GM23338 (cell line): ENCODE results near the gene NLRP6. TPM values are rescaled to one million over a fixed set of nuclear protein-coding genes. Genes with fewer than 3 reads are reported as not detected.
A peak's percentile ranks its signal among the peaks of the same experiment; 100 is the strongest.

Source experiments
- ATAC-seq: fragments of 200-7000 bp; cut with Tn5 transposase; 3 replicates; pipeline ENCODE4 v1.9.1; 2020
- DNase-seq: peaks from one replicate; pipeline ENCODE4 v3.0.0-alpha.2; 2015; ENCODE audit warnings: low spot score
- H2AFZ ChIP-seq: fragments of 200-600 bp; sonication (generic); 2 replicates; pipeline ENCODE4 v1.8.0; 2016; ENCODE audit warnings: antibody characterized with exemption, mild to moderate bottlenecking, moderate library complexity
- H3F3A ChIP-seq: fragments of 200-600 bp; sonication (generic); replicated peaks from 2 replicates; pipeline ENCODE4 v1.8.0; 2017; ENCODE audit warnings: antibody characterized with exemption, mixed run types, low read depth
- H3K27ac ChIP-seq: fragments of 200-600 bp; sonication (generic); 2 replicates; pipeline ENCODE4 v1.6.1; 2016; ENCODE audit warnings: low read depth
- H3K27me3 ChIP-seq: fragments of 200-600 bp; sonication (generic); 2 replicates; pipeline ENCODE4 v1.8.0; 2016; ENCODE audit warnings: mild to moderate bottlenecking, mixed run types, moderate library complexity; ENCODE audit not compliant: insufficient read depth
- H3K36me3 ChIP-seq: fragments of 200-600 bp; sonication (generic); 2 replicates; pipeline ENCODE4 v1.8.0; 2016; ENCODE audit warnings: mild to moderate bottlenecking; ENCODE audit not compliant: insufficient read depth
- H3K4me1 ChIP-seq: fragments of 200-600 bp; sonication (generic); 2 replicates; pipeline ENCODE4 v1.8.0; 2016; ENCODE audit warnings: mild to moderate bottlenecking, moderate library complexity; ENCODE audit not compliant: insufficient read depth
- H3K4me2 ChIP-seq: fragments of 200-600 bp; sonication (generic); 2 replicates; pipeline ENCODE4 v1.7.1; 2017; ENCODE audit warnings: mixed run types
- H3K4me3 ChIP-seq: fragments of 200-600 bp; sonication (generic); 2 replicates; pipeline ENCODE4 v1.6.1; 2016; ENCODE audit warnings: mixed run types
- H3K79me2 ChIP-seq: fragments of 200-600 bp; sonication (generic); replicated peaks from 2 replicates; pipeline ENCODE4 v1.8.0; 2017; ENCODE audit warnings: mild to moderate bottlenecking; ENCODE audit not compliant: insufficient read depth
- H3K9me2 ChIP-seq: fragments of 200-600 bp; sonication (generic); 2 replicates; pipeline ENCODE4 v1.8.0; 2017; ENCODE audit not compliant: insufficient read depth
- H4K20me1 ChIP-seq: fragments of 200-600 bp; sonication (generic); replicated peaks from 2 replicates; pipeline ENCODE4 v1.8.0; 2017; ENCODE audit warnings: mild to moderate bottlenecking; ENCODE audit not compliant: insufficient read depth
- H3K27ac Mint-ChIP-seq: 2 replicates; pipeline ENCODE4 v1.8.0; 2020; ENCODE audit warnings: inconsistent platforms, mild to moderate bottlenecking, moderate library complexity, mixed read lengths
- H3K27me3 Mint-ChIP-seq: 3 replicates; pipeline ENCODE4 v1.8.0; 2022; ENCODE audit warnings: low read depth, mild to moderate bottlenecking, moderate library complexity, mixed read lengths, inconsistent platforms; ENCODE audit not compliant: insufficient read depth, poor library complexity
- H3K36me3 Mint-ChIP-seq: 3 replicates; pipeline ENCODE4 v1.8.0; 2021; ENCODE audit warnings: low read depth, mild to moderate bottlenecking, inconsistent platforms, moderate library complexity, mixed read lengths
- H3K4me1 Mint-ChIP-seq: 3 replicates; pipeline ENCODE4 v1.8.0; 2020; ENCODE audit warnings: mild to moderate bottlenecking, inconsistent platforms, mixed read lengths
- H3K4me3 Mint-ChIP-seq: 3 replicates; pipeline ENCODE4 v1.8.0; 2021; ENCODE audit warnings: moderate library complexity, mild to moderate bottlenecking, inconsistent platforms, mixed read lengths
- H3K9me3 Mint-ChIP-seq: 3 replicates; pipeline ENCODE4 v1.8.0; 2020; ENCODE audit warnings: moderate library complexity, mild to moderate bottlenecking, inconsistent platforms, mixed read lengths
- CREB1 ChIP-seq: fragments of 250-450 bp; sonication (Bioruptor Pico); IDR thresholded peaks from 2 replicates; pipeline ENCODE4 v1.5.0; 2020; ENCODE audit warnings: low read depth, mild to moderate bottlenecking, moderate library complexity
- EZH2 ChIP-seq: fragments of 200-600 bp; sonication (generic); IDR thresholded peaks from one replicate; pipeline ENCODE4 v1.8.0; 2017; ENCODE audit warnings: antibody characterized with exemption, mild to moderate bottlenecking, low read depth; ENCODE audit not compliant: unreplicated experiment
- EZH2phosphoT487 ChIP-seq: fragments of 200-600 bp; sonication (generic); IDR thresholded peaks from one replicate; pipeline ENCODE4 v1.8.1; 2018; ENCODE audit warnings: antibody characterized with exemption; ENCODE audit not compliant: unreplicated experiment
- JUNB ChIP-seq: IDR thresholded peaks from one replicate; pipeline ENCODE4 v1.6.1; 2016; ENCODE audit warnings: antibody characterized with exemption; ENCODE audit not compliant: unreplicated experiment
- NANOG ChIP-seq: IDR thresholded peaks from 2 replicates; pipeline ENCODE4 v1.6.1; 2016; ENCODE audit warnings: antibody characterized with exemption, borderline replicate concordance
- POLR2AphosphoS5 ChIP-seq: IDR thresholded peaks from 2 replicates; pipeline ENCODE4 v1.6.1; 2016; ENCODE audit warnings: antibody characterized with exemption, low read depth
- ZNF331 ChIP-seq: fragments of 250-450 bp; sonication (Bioruptor Pico); IDR thresholded peaks from 2 replicates; pipeline ENCODE4 v1.5.0; 2020; ENCODE audit warnings: low read depth, mild to moderate bottlenecking, moderate library complexity
- polyA plus RNA-seq: library from polyadenylated mRNA; unstranded; fragments of >200 nt; fragmentation: Nextera tagmentation; extraction: Ambion mirVana; gene quantifications from 2 replicates; pipeline ENCODE4 v1.2.1, GENCODE V29; 2016
- total RNA-seq: library from RNA; depleted of rRNA; stranded (reverse); fragments of >200 nt; shearing (Covaris generic); gene quantifications from 2 replicates; pipeline ENCODE4 v1.2.3, GENCODE V29; 2014
- TF ChIP-seq, protein P1 (sequence below): IDR thresholded peaks from one replicate; pipeline ENCODE4 v1.6.1; 2018; ENCODE audit warnings: antibody characterized with exemption; ENCODE audit not compliant: unreplicated experiment
- TF ChIP-seq, protein P2 (sequence below): IDR thresholded peaks from 2 replicates; pipeline ENCODE4 v1.6.1; 2016; ENCODE audit warnings: antibody characterized with exemption
- TF ChIP-seq, protein P3 (sequence below), 2 experiments: fragments of 200-600 bp in 1 of 2; sonication (generic) in 1 of 2; conservative IDR thresholded peaks; 2 replicates each; pipeline versions ENCODE4 v1.5.1 to v1.6.1; 2016 to 2017; ENCODE audit warnings: antibody characterized with exemption in 2 of 2, low read depth in 2 of 2, mild to moderate bottlenecking in 2 of 2, moderate library complexity in 1 of 2

NLRP6 gene
- total and polyA plus RNA-seq, 2 experiments from 2014 or later: 0.15 to 0.73 TPM

DNA sequence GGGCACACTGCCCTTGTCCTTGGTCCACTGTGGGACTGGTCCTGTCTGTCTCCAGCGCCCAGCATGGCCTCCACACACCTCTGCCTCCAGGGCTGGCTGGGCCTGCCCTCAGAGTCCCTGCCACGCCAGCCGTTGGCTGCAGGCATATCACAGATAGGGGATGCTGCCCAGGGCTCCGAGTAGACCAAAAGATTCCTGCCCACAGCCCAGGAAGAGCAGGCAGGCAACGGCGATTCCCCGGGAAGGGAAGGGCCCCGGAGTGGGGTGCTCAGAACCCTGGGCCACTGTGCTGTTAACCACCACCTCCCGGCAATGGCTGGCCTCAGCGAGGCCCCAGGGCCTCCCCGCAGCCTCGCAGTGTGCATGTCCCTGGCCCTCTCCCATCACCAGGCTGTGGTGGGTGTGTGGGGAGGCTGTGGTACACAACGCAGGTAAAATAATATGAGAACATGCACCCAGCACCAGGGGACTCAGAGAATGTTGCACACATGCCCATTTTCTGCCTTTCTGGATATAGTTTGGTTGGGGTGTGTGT lies 18.9 kb downstream of the NLRP6 start:
- Mint-ChIP-seq H3K27ac (peak overlapping the region; percentile 61; the same call in 1 of the 2 replicates), H3K9me3 (no peaks in the 10 kb centered on the region), H3K4me3 (no peak overlapping the region), H3K36me3 (peaks cover 4% of the 10 kb centered on the region; the same call in 1 of the 3 replicates), H3K27me3 (peaks cover 8% of the 10 kb centered on the region), H3K4me1 (peaks cover 23% of the 10 kb centered on the region)
- TF ChIP-seq EZH2phosphoT487: no peak
- TF ChIP-seq, protein P1, sequence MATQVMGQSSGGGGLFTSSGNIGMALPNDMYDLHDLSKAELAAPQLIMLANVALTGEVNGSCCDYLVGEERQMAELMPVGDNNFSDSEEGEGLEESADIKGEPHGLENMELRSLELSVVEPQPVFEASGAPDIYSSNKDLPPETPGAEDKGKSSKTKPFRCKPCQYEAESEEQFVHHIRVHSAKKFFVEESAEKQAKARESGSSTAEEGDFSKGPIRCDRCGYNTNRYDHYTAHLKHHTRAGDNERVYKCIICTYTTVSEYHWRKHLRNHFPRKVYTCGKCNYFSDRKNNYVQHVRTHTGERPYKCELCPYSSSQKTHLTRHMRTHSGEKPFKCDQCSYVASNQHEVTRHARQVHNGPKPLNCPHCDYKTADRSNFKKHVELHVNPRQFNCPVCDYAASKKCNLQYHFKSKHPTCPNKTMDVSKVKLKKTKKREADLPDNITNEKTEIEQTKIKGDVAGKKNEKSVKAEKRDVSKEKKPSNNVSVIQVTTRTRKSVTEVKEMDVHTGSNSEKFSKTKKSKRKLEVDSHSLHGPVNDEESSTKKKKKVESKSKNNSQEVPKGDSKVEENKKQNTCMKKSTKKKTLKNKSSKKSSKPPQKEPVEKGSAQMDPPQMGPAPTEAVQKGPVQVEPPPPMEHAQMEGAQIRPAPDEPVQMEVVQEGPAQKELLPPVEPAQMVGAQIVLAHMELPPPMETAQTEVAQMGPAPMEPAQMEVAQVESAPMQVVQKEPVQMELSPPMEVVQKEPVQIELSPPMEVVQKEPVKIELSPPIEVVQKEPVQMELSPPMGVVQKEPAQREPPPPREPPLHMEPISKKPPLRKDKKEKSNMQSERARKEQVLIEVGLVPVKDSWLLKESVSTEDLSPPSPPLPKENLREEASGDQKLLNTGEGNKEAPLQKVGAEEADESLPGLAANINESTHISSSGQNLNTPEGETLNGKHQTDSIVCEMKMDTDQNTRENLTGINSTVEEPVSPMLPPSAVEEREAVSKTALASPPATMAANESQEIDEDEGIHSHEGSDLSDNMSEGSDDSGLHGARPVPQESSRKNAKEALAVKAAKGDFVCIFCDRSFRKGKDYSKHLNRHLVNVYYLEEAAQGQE: no peak
- TF ChIP-seq, protein P2, sequence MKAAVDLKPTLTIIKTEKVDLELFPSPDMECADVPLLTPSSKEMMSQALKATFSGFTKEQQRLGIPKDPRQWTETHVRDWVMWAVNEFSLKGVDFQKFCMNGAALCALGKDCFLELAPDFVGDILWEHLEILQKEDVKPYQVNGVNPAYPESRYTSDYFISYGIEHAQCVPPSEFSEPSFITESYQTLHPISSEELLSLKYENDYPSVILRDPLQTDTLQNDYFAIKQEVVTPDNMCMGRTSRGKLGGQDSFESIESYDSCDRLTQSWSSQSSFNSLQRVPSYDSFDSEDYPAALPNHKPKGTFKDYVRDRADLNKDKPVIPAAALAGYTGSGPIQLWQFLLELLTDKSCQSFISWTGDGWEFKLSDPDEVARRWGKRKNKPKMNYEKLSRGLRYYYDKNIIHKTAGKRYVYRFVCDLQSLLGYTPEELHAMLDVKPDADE: no peak
- Histone ChIP-seq H3K9me2 (no peaks in the 10 kb centered on the region), H2AFZ (no peak overlapping the region), H3K4me2 (no peak overlapping the region), H3F3A (0 out of 2 replicates have a peak, but pooled peaks cover 8% of the 10 kb centered on the region), H3K4me1 (peaks cover 22% of the 10 kb centered on the region), H3K4me3 (no peak overlapping the region), H3K27ac (no peak overlapping the region), H3K79me2 (no peaks in the 10 kb centered on the region), H4K20me1 (no peaks in the 10 kb centered on the region), H3K27me3 (no peaks in the 10 kb centered on the region), H3K36me3 (no peaks in the 10 kb centered on the region)
- ATAC-seq: no peak
- no peak for DNase-seq

DNA sequence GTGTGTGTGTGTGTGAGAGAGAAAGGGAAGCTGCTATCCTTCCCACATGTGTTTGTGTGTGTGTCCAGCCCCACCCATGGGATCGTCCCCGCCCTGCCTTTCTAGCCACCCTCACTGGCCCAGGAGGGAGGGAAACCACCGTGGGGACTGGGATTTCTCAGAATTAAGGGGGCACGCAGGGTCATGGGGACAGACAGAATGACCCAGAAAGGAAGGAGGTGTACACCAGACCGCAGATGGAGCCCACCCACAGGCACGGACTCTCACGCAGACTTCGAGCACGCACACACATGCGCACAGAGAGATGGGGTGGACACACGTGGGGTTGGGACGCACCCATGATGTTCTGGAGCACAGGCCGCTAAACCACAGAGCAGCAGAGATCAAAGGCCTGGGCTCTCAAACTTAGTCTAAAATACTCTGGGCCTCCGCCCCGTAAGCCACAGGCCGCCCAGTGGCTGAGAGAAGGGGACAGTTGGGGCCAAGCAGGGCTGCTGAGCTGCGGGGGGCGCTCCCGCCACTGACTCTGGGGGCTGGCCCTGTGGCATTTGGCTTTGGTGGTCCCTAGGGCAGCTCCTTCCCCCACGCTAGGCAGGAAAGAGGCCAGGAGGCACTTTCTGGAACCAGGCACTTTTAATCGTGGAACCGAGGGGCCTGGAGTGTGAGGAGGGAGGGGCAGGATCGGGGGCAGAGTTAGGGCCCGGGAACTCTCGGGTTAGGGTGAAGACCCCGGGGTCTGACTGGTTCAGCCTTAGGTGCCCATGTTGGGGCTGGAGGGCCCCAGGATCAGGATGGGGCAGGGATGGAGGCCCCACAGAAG lies 19.6 kb downstream of the NLRP6 start:
- Mint-ChIP-seq H3K27ac (peak overlapping the region; percentile 61), H3K36me3 (peaks cover 8% of the 10 kb centered on the region; the same call in 2 of the 3 replicates), H3K9me3 (peaks cover under 1% of the 10 kb centered on the region; the same call in 2 of the 3 replicates), H3K4me1 (peaks cover 28% of the 10 kb centered on the region), H3K27me3 (peaks cover 14% of the 10 kb centered on the region), H3K4me3 (no peak overlapping the region)
- Histone ChIP-seq H3K4me3 (no peak overlapping the region), H3K27ac (no peak overlapping the region), H3K79me2 (no peaks in the 10 kb centered on the region), H4K20me1 (no peaks in the 10 kb centered on the region), H3F3A (0 out of 2 replicates have a peak, but pooled peaks cover 8% of the 10 kb centered on the region), H3K4me2 (no peak overlapping the region), H3K9me2 (no peaks in the 10 kb centered on the region), H2AFZ (no peak overlapping the region), H3K36me3 (no peaks in the 10 kb centered on the region), H3K4me1 (peaks cover 28% of the 10 kb centered on the region), H3K27me3 (no peaks in the 10 kb centered on the region)
- no peak for DNase-seq
- ATAC-seq: peak; percentile 5
- TF ChIP-seq NANOG (no peak), POLR2AphosphoS5 (peak; percentile 34; the same call in 1 of the 2 replicates), JUNB (no peak), ZNF331 (CRISPR knock-in tag) (no peak), CREB1 (CRISPR knock-in tag) (no peak), EZH2 (no peak), EZH2phosphoT487 (no peak)
- TF ChIP-seq, protein P1: no peak
- TF ChIP-seq, protein P3, sequence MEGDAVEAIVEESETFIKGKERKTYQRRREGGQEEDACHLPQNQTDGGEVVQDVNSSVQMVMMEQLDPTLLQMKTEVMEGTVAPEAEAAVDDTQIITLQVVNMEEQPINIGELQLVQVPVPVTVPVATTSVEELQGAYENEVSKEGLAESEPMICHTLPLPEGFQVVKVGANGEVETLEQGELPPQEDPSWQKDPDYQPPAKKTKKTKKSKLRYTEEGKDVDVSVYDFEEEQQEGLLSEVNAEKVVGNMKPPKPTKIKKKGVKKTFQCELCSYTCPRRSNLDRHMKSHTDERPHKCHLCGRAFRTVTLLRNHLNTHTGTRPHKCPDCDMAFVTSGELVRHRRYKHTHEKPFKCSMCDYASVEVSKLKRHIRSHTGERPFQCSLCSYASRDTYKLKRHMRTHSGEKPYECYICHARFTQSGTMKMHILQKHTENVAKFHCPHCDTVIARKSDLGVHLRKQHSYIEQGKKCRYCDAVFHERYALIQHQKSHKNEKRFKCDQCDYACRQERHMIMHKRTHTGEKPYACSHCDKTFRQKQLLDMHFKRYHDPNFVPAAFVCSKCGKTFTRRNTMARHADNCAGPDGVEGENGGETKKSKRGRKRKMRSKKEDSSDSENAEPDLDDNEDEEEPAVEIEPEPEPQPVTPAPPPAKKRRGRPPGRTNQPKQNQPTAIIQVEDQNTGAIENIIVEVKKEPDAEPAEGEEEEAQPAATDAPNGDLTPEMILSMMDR (conservative IDR thresholded peaks at IDR 0.05; ENCODE audit: low read depth in 2 of 2): peak in 1 of 2 experiments; percentile 42; a peak in 1 of 4 replicates
- TF ChIP-seq, protein P2: no peak
